ENCODE results near the gene GPR12. TPM values are rescaled to one million over a fixed set of nuclear protein-coding genes. Genes with fewer than 3 reads are reported as not detected.

GPR12 gene
- total and polyA plus RNA-seq, 12 donors, result not detected

DNA sequence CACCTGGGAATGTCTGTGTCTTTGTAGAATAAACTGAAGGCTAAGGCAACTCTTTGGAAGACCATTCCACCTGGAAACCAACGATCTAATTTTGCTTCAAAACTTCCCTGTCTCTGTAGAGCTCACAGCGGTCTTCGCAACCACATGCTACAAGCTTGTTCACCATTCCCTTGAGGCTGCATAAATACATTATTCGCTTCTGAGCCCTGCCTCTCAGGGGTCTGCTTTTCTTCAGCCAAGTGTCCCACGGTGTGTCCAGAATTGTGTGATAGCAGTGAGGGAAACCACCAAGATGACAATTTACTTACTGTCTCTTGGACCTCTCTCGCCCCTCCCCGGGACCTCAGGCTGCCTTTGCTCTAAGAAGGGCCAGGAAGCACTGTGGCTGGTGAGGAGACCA, 51.1 kb downstream of the GPR12 start:
- DNase-seq, result no peak
- TF ChIP-seq, protein P1, sequence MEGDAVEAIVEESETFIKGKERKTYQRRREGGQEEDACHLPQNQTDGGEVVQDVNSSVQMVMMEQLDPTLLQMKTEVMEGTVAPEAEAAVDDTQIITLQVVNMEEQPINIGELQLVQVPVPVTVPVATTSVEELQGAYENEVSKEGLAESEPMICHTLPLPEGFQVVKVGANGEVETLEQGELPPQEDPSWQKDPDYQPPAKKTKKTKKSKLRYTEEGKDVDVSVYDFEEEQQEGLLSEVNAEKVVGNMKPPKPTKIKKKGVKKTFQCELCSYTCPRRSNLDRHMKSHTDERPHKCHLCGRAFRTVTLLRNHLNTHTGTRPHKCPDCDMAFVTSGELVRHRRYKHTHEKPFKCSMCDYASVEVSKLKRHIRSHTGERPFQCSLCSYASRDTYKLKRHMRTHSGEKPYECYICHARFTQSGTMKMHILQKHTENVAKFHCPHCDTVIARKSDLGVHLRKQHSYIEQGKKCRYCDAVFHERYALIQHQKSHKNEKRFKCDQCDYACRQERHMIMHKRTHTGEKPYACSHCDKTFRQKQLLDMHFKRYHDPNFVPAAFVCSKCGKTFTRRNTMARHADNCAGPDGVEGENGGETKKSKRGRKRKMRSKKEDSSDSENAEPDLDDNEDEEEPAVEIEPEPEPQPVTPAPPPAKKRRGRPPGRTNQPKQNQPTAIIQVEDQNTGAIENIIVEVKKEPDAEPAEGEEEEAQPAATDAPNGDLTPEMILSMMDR (IDR thresholded peaks at IDR 0.05), result no peak
- no peak for TF ChIP-seq POLR2A (IDR thresholded peaks at IDR 0.05)
- Histone ChIP-seq H3K4me3 (no peak overlapping the region), H3K27me3 (no peaks in the 10 kb centered on the region), H3K36me3 (replicated peaks in 1 of 2) (no peaks in the 10 kb centered on the region), H3K27ac (no peak overlapping the region), H3K4me1 (replicated peaks in 1 of 2) (no peaks in the 10 kb centered on the region), H3K9me3 (replicated peaks in 1 of 3) (no peaks in the 10 kb centered on the region)
- intact Hi-C loops (cut with DNase I), result loop anchor here (5.0 kb wide), 1 partner anchor 223 kb away; no protein-coding TSS in a partner anchor
- 86 to 91% (median 89%) methylated on average over 7 of the region's 7 CpGs for WGBS, 4 donors

- intact Hi-C loops (cut with DNase I), result loop anchor here (5.0 kb wide), 1 partner anchor 224 kb away; no protein-coding TSS in a partner anchor
- 74 to 80% (median 77%) methylated on average over 6 of the region's 6 CpGs for WGBS, 4 donors
- TF ChIP-seq POLR2A (IDR thresholded peaks at IDR 0.05), result no peak
- TF ChIP-seq, protein P1 (IDR thresholded peaks at IDR 0.05), result peak in 2 of 6 experiments; percentile 0 to 11
- H3K4me3 ChIP-seq, result no peak overlapping the region
- no peaks in the 10 kb centered on the region for H3K36me3 ChIP-seq (replicated peaks in 1 of 2)
- no peak for DNase-seq
- H3K27me3 ChIP-seq, result no peaks in the 10 kb centered on the region
- H3K9me3 ChIP-seq (replicated peaks in 1 of 3), result no peaks in the 10 kb centered on the region
- no peak overlapping the region for H3K27ac ChIP-seq
- H3K4me1 ChIP-seq (replicated peaks in 1 of 2), result no peaks in the 10 kb centered on the region
Observed at GRCh38 chr13:26708007-26708297, 52.6 kb downstream of the GPR12 start.

GRCh38 chr13:26707122-26708006, 53.2 kb downstream of the GPR12 start:
- DNase-seq, result peak; percentile 41 to 68 (median 57)
- Histone ChIP-seq H3K27me3 (no peaks in the 10 kb centered on the region), H3K27ac (no peak overlapping the region), H3K4me3 (no peak overlapping the region), H3K4me1 (replicated peaks in 1 of 2) (no peaks in the 10 kb centered on the region), H3K9me3 (replicated peaks in 1 of 3) (no peaks in the 10 kb centered on the region), H3K36me3 (replicated peaks in 1 of 2) (no peaks in the 10 kb centered on the region)
- intact Hi-C loops (cut with DNase I), result loop anchor here (5.0 kb wide), 1 partner anchor 225 kb away; no protein-coding TSS in a partner anchor
- TF ChIP-seq POLR2A (IDR thresholded peaks at IDR 0.05), result no peak
- TF ChIP-seq, protein P1 (IDR thresholded peaks at IDR 0.05), result peak; percentile 36 to 70 (median 64)
- 29 to 57% (median 50%) methylated on average over 8 to 13 of the region's 13 CpGs for WGBS, 4 donors

GRCh38 chr13:26706381-26706780, 54.2 kb downstream of the GPR12 start:
- TF ChIP-seq POLR2A (IDR thresholded peaks at IDR 0.05), result no peak
- TF ChIP-seq, protein P1 (IDR thresholded peaks at IDR 0.05), result no peak
- Histone ChIP-seq H3K36me3 (replicated peaks in 1 of 2) (no peaks in the 10 kb centered on the region), H3K4me1 (replicated peaks in 1 of 2) (no peaks in the 10 kb centered on the region), H3K27ac (no peak overlapping the region), H3K27me3 (no peaks in the 10 kb centered on the region), H3K4me3 (no peak overlapping the region), H3K9me3 (replicated peaks in 1 of 3) (no peaks in the 10 kb centered on the region)
- DNase-seq, result no peak
- intact Hi-C loops (cut with DNase I), result loop anchor here (5.0 kb wide), 1 partner anchor 226 kb away; no protein-coding TSS in a partner anchor
- 57 to 66% (median 61%) methylated on average over 7 of the region's 7 CpGs for WGBS, 4 donors

Data from adrenal gland (tissue), 12 donors.